Measurements from ENCODE around the gene ROBO1. TPM values are rescaled to one million over a fixed set of nuclear protein-coding genes. Genes with fewer than 3 reads are reported as not detected.

ROBO1 gene
- total RNA-seq, 1 donor from 2014 or later, result 73.8 TPM

GRCh38 chr3:79421273-79421672 lies 346.5 kb downstream of the ROBO1 start:
- no peaks in the 10 kb centered on the region for H3K9me3 Mint-ChIP-seq (ENCODE audit: unreplicated experiment)
- DNase-seq (ENCODE audit: extremely low spot score, unreplicated experiment), result no peak
- H3K27me3 Mint-ChIP-seq (ENCODE audit: unreplicated experiment), result no peaks in the 10 kb centered on the region
- peaks cover under 1% of the 10 kb centered on the region for H3K4me1 Mint-ChIP-seq (ENCODE audit: unreplicated experiment)
- TF ChIP-seq CTCF (IDR thresholded peaks at IDR 0.05), result no peak
- no peak overlapping the region for H3K4me3 Mint-ChIP-seq (ENCODE audit: unreplicated experiment)
- H3K36me3 Mint-ChIP-seq (ENCODE audit: unreplicated experiment), result no peaks in the 10 kb centered on the region
- no peak overlapping the region for H3K27ac Mint-ChIP-seq (ENCODE audit: unreplicated experiment)

- Mint-ChIP-seq H3K27me3 (ENCODE audit: unreplicated experiment) (no peaks in the 10 kb centered on the region), H3K4me1 (ENCODE audit: unreplicated experiment) (peaks cover 20% of the 10 kb centered on the region), H3K36me3 (ENCODE audit: unreplicated experiment) (no peaks in the 10 kb centered on the region), H3K4me3 (ENCODE audit: unreplicated experiment) (no peak overlapping the region), H3K9me3 (ENCODE audit: unreplicated experiment) (no peaks in the 10 kb centered on the region), H3K27ac (ENCODE audit: unreplicated experiment) (no peak overlapping the region)
- TF ChIP-seq CTCF (IDR thresholded peaks at IDR 0.05), result no peak
- DNase-seq (ENCODE audit: extremely low spot score, unreplicated experiment), result no peak
These were observed 348.8 kb downstream of the ROBO1 start for GRCh38 chr3:79418855-79419621.

GRCh38 chr3:79415356-79415755 lies 352.4 kb downstream of the ROBO1 start:
- Mint-ChIP-seq H3K9me3 (ENCODE audit: unreplicated experiment) (no peaks in the 10 kb centered on the region), H3K36me3 (ENCODE audit: unreplicated experiment) (no peaks in the 10 kb centered on the region), H3K27ac (ENCODE audit: unreplicated experiment) (peak overlapping the region; percentile 25), H3K4me3 (ENCODE audit: unreplicated experiment) (peak overlapping the region; percentile 5), H3K27me3 (ENCODE audit: unreplicated experiment) (no peaks in the 10 kb centered on the region), H3K4me1 (ENCODE audit: unreplicated experiment) (peaks cover 29% of the 10 kb centered on the region)
- DNase-seq (ENCODE audit: extremely low spot score, unreplicated experiment), result no peak
- no peak for TF ChIP-seq CTCF (IDR thresholded peaks at IDR 0.05)

- Mint-ChIP-seq H3K27me3 (ENCODE audit: unreplicated experiment) (no peaks in the 10 kb centered on the region), H3K9me3 (ENCODE audit: unreplicated experiment) (no peaks in the 10 kb centered on the region), H3K4me1 (ENCODE audit: unreplicated experiment) (peaks cover 29% of the 10 kb centered on the region), H3K36me3 (ENCODE audit: unreplicated experiment) (no peaks in the 10 kb centered on the region), H3K4me3 (ENCODE audit: unreplicated experiment) (no peak overlapping the region), H3K27ac (ENCODE audit: unreplicated experiment) (peak overlapping the region; percentile 25)
- TF ChIP-seq CTCF (IDR thresholded peaks at IDR 0.05), result no peak
- DNase-seq (ENCODE audit: extremely low spot score, unreplicated experiment), result no peak
These were observed 353.0 kb downstream of the ROBO1 start for GRCh38 chr3:79414806-79415205.

- no peak for TF ChIP-seq CTCF (IDR thresholded peaks at IDR 0.05)
- peaks cover 29% of the 10 kb centered on the region for H3K4me1 Mint-ChIP-seq (ENCODE audit: unreplicated experiment)
- H3K4me3 Mint-ChIP-seq (ENCODE audit: unreplicated experiment), result no peak overlapping the region
- H3K27me3 Mint-ChIP-seq (ENCODE audit: unreplicated experiment), result no peaks in the 10 kb centered on the region
- H3K36me3 Mint-ChIP-seq (ENCODE audit: unreplicated experiment), result no peaks in the 10 kb centered on the region
- no peak for DNase-seq (ENCODE audit: extremely low spot score, unreplicated experiment)
- H3K27ac Mint-ChIP-seq (ENCODE audit: unreplicated experiment), result no peak overlapping the region
- no peaks in the 10 kb centered on the region for H3K9me3 Mint-ChIP-seq (ENCODE audit: unreplicated experiment)
These were observed 353.8 kb downstream of the ROBO1 start for GRCh38 chr3:79414035-79414434.

Data from osteocyte (in vitro differentiated cells).